GM21526 (cell line): Measurements from ENCODE around the gene CCDC187.

Source experiments
- ATAC-seq: cut with Tn5 transposase; IDR thresholded peaks from one replicate; pipeline ENCODE4 v1.9.1; 2021; ENCODE audit warnings: moderate library complexity; ENCODE audit not compliant: unreplicated experiment, low FRiP score

The CCDC187 gene

GRCh38 chr9:136287960-136288753, 15.7 kb downstream of the CCDC187 start:
- no peak for ATAC-seq

GRCh38 chr9:136286987-136287379, 16.9 kb downstream of the CCDC187 start:
- ATAC-seq, result no peak

GRCh38 chr9:136286359-136286986, 17.4 kb downstream of the CCDC187 start:
- ATAC-seq, result no peak

GRCh38 chr9:136285501-136286358, 18.2 kb downstream of the CCDC187 start:
- no peak for ATAC-seq

GRCh38 chr9:136284951-136285350, 18.9 kb downstream of the CCDC187 start:
- no peak for ATAC-seq

- ATAC-seq, result no peak
Observed at GRCh38 chr9:136284311-136284710, 19.6 kb downstream of the CCDC187 start.

GRCh38 chr9:136283291-136284235, 20.3 kb downstream of the CCDC187 start:
- no peak for ATAC-seq

- ATAC-seq, result no peak
Observed at GRCh38 chr9:136282272-136282861, 21.5 kb downstream of the CCDC187 start.

GRCh38 chr9:136281421-136282271, 22.2 kb downstream of the CCDC187 start:
- ATAC-seq, result no peak

GRCh38 chr9:136280535-136281315, 23.2 kb downstream of the CCDC187 start:
- no peak for ATAC-seq

GRCh38 chr9:136279471-136279870, 24.4 kb downstream of the CCDC187 start:
- ATAC-seq, result no peak

GRCh38 chr9:136278894-136279293, 25.0 kb downstream of the CCDC187 start:
- no peak for ATAC-seq

GRCh38 chr9:136278221-136278620, 25.7 kb downstream of the CCDC187 start:
- no peak for ATAC-seq

GRCh38 chr9:136277746-136278145, 26.1 kb downstream of the CCDC187 start:
- no peak for ATAC-seq

GRCh38 chr9:136276716-136277115, 27.2 kb downstream of the CCDC187 start:
- ATAC-seq, result no peak

- ATAC-seq, result no peak
Observed at GRCh38 chr9:136275655-136276429, 28.1 kb downstream of the CCDC187 start.
